GM12878 (cell line): Measurements from ENCODE around the gene NOS1. TPM values are rescaled to one million over a fixed set of nuclear protein-coding genes. Genes with fewer than 3 reads are reported as not detected.

Source experiments
- ATAC-seq: fragments of 200-7000 bp; cut with Tn5 transposase; 3 replicates; pipeline ENCODE4 v1.9.1; 2020; ENCODE audit warnings: mild to moderate bottlenecking, moderate library complexity
- BruUV-seq: library from RNA; stranded (reverse); fragments of 400-500 nt; replicated peaks from 2 replicates; lab custom pipeline; 2021; lab: Mats Ljungman, UMichigan
- CTCF ChIA-PET: fragments of 300-600 bp; sonication (Branson Sonifier 250); formaldehyde crosslinking; extraction: SDS; loops from one replicate; lab custom pipeline; 2021; ENCODE audit warnings: inconsistent platforms; lab: Yijun Ruan, JAX
- POLR2A ChIA-PET: fragments of 350-600 bp; formaldehyde crosslinking; extraction: SDS; loops from one replicate; lab custom pipeline; 2021; ENCODE audit warnings: inconsistent platforms; lab: Charles Lee
- RAD21 ChIA-PET: fragments of 300-600 bp; sonication (Branson Sonifier 250); formaldehyde crosslinking; loops from one replicate; lab custom pipeline; 2023; ENCODE audit warnings: antibody characterized with exemption; ENCODE audit not compliant: unreplicated experiment; lab: Charles Lee
- SMC1A ChIA-PET: fragments of 300-600 bp; sonication (Branson Sonifier 250); formaldehyde crosslinking; loops from one replicate; lab custom pipeline; 2023; ENCODE audit not compliant: unreplicated experiment, uncharacterized antibody; lab: Charles Lee
- DNase-seq: peaks from one replicate; pipeline ENCODE4 v3.0.0-alpha.2; 2011; ENCODE audit warnings: low read depth, low spot score
- FAIRE-seq: peaks from 3 replicates; lab custom pipeline; 2011; peaks lifted over from hg19 to GRCh38; lab: Jason Lieb, UNC
- H2AFZ ChIP-seq: 2 replicates; pipeline ENCODE4 v1.6.0; 2011; ENCODE audit warnings: low read depth, low read length, control low read depth; ENCODE audit not compliant: control insufficient read depth
- H3K27ac ChIP-seq: 2 replicates; pipeline ENCODE4 v1.5.1; 2011; ENCODE audit warnings: control low read depth; ENCODE audit not compliant: control insufficient read depth, insufficient read depth
- H3K27me3 ChIP-seq, 2 experiments: replicated peaks in 1 of 2; 2 replicates each; pipeline versions ENCODE4 v1.6.0 to v1.6.1; 2011; ENCODE audit warnings: low read length in 1 of 2; ENCODE audit not compliant: control insufficient read depth in 2 of 2, insufficient read depth in 2 of 2
- H3K36me3 ChIP-seq, 2 experiments: 2 replicates each; pipeline ENCODE4 v1.5.1; 2011; ENCODE audit warnings: low read length in 1 of 2; ENCODE audit not compliant: control insufficient read depth in 2 of 2, insufficient read depth in 2 of 2
- H3K4me1 ChIP-seq: 2 replicates; pipeline ENCODE4 v1.6.1; 2011; ENCODE audit warnings: mild to moderate bottlenecking, low read length, moderate library complexity, mixed read lengths; ENCODE audit not compliant: control insufficient read depth, insufficient read depth
- H3K4me2 ChIP-seq: 2 replicates; pipeline ENCODE4 v1.6.0; 2011; ENCODE audit warnings: control low read depth; ENCODE audit not compliant: control insufficient read depth, insufficient read depth
- H3K4me3 ChIP-seq: fragments of 200-600 bp; sonication (generic); 2 replicates; pipeline ENCODE4 v1.5.1; 2016
- H3K79me2 ChIP-seq: 2 replicates; pipeline ENCODE4 v1.6.0; 2011; ENCODE audit warnings: low read length; ENCODE audit not compliant: control insufficient read depth, insufficient read depth
- H3K9ac ChIP-seq: 2 replicates; pipeline ENCODE4 v1.8.0; 2011; ENCODE audit warnings: low read length, control low read depth, mixed read lengths; ENCODE audit not compliant: control insufficient read depth, insufficient read depth
- H3K9me3 ChIP-seq: replicated peaks from 3 replicates; pipeline ENCODE4 v1.5.1; 2011; ENCODE audit warnings: mild to moderate bottlenecking, low read length; ENCODE audit not compliant: control insufficient read depth, insufficient read depth
- H4K20me1 ChIP-seq: 2 replicates; pipeline ENCODE4 v1.6.0; 2011; ENCODE audit not compliant: control insufficient read depth, insufficient read depth
- ATF2 ChIP-seq: IDR thresholded peaks from 2 replicates; pipeline ENCODE4 v1.6.1; 2012; ENCODE audit warnings: low read length, inconsistent platforms
- IKZF2 ChIP-seq, 2 experiments: fragments of 450-650 bp; IDR thresholded peaks; 2 replicates each; pipeline ENCODE4 v1.6.1; 2017; ENCODE audit warnings: mild to moderate bottlenecking in 2 of 2, moderate library complexity in 2 of 2
- JUNB ChIP-seq: IDR thresholded peaks from 2 replicates; pipeline ENCODE4 v1.6.1; 2016; ENCODE audit warnings: antibody characterized with exemption, mild to moderate bottlenecking
- NR2F1 ChIP-seq: fragments of 450-650 bp; conservative IDR thresholded peaks from 2 replicates; pipeline ENCODE4 v1.6.1; 2017; ENCODE audit warnings: mild to moderate bottlenecking
- RFX5 ChIP-seq: IDR thresholded peaks from 2 replicates; pipeline ENCODE4 v1.6.1; 2011; ENCODE audit warnings: low read depth, low read length, improper control_type of control experiment
- RUNX3 ChIP-seq: IDR thresholded peaks from 2 replicates; pipeline ENCODE4 v1.6.1; 2012; ENCODE audit warnings: low read length, inconsistent platforms
- STAT1 ChIP-seq: fragments of 450-650 bp; conservative IDR thresholded peaks from 2 replicates; pipeline ENCODE4 v1.6.1; 2014; ENCODE audit warnings: antibody characterized with exemption, mild to moderate bottlenecking
- WGBS: methylation state at CpG from one replicate; pipeline ENCODE4 v1.1.6; 2016; ENCODE audit warnings: low lambda C conversion rate; ENCODE audit not compliant: insufficient replicate concordance, insufficient coverage; ENCODE audit errors: missing lambda C conversion rate; 5-methylcytosine and 5-hydroxymethylcytosine counted together
- in situ Hi-C: fragments of 300-500 bp; cut with MboI; formaldehyde crosslinking; loops from 9 replicates; pipeline ENCODE4 v1.14.3; 2018; ENCODE audit warnings: mixed read lengths
- intact Hi-C: fragments of 100-400 bp; cut with micrococcal nuclease; formaldehyde crosslinking; loops from one replicate; pipeline ENCODE4 v1.14.2; 2022; ENCODE audit not compliant: unreplicated experiment
- polyA plus RNA-seq, 11 experiments: library from polyadenylated mRNA; depleted of rRNA in 4 of 11; unstranded in 6 of 11; stranded (reverse) in 5 of 11; fragments of >200 nt; fragmentation: Nextera tagmentation in 4 of 11; fragmentation: Illumina TruSeq in 1 of 11; extraction: Ambion mirVana in 4 of 11; extraction: Trizol in 1 of 11; gene quantifications; 1 replicate in 1 of 11; 2 replicates in 10 of 11; pipeline versions ENCODE4 v1.2.1 to v1.2.3, GENCODE V29; 2011 to 2016; ENCODE audit warnings: inconsistent platforms in 2 of 11, missing spikeins in 2 of 11, low read depth in 1 of 11
- total RNA-seq, 4 experiments: library from RNA; depleted of rRNA in 3 of 4; stranded (reverse); fragments of >200 nt in 3 of 4; fragmentation: Illumina TruSeq in 1 of 4; extraction: Trizol in 1 of 4; gene quantifications; 2 replicates each; pipeline versions ENCODE4 v1.2.1 to v1.2.3, GENCODE V29; 2013 to 2021

NOS1 gene
- total and polyA plus RNA-seq, 10 of the 15 experiments (the other 5 are each of a cell fraction or from before 2014, with no cell fraction given) = under 0.01 to 0.04 (median 0.01) TPM; not detected in 7

GRCh38 chr12:117216686-117217085, 144.7 kb downstream of the NOS1 start:
- Histone ChIP-seq H3K27ac (no peak overlapping the region), H3K4me3 (no peak overlapping the region), H4K20me1 (no peaks in the 10 kb centered on the region), H3K4me2 (no peak overlapping the region), H3K9me3 (no peaks in the 10 kb centered on the region), H3K9ac (no peak overlapping the region), H3K36me3 (no peaks in the 10 kb centered on the region), H2AFZ (no peak overlapping the region), H3K27me3 (peaks cover 0 to 2% of the 10 kb centered on the region in 2 experiments; a peak in 1 of 4 replicates), H3K4me1 (no peaks in the 10 kb centered on the region; the same call in 1 of the 2 replicates), H3K79me2 (no peaks in the 10 kb centered on the region)
- ChIA-PET SMC1A (no interaction called here), POLR2A (interaction anchor here (0.6 kb wide), 1 partner anchor 621 kb away, joined by 3 read pairs; no protein-coding TSS in a partner anchor), RAD21 (no interaction called here), CTCF (no interaction called here)
- no TSS peak for BruUV-seq
- FAIRE-seq (no peak), ATAC-seq (peak; percentile 55), DNase-seq (no peak)
- in situ Hi-C loops = no loop called here
- WGBS = 22% methylated on average over 5 of the region's 5 CpGs
- TF ChIP-seq STAT1 = no peak
- TF ChIP-seq ATF2 = no peak
- TF ChIP-seq IKZF2 (IDR thresholded peaks at IDR 0.05) = peak in 1 of 2 experiments; percentile 12; a peak in 1 of 4 replicates
- TF ChIP-seq RUNX3 = peak; percentile 6; the same call in 1 of the 2 replicates
- 0 out of 2 replicates have a peak, but pooled peaks have one; percentile 21 for TF ChIP-seq NR2F1
- TF ChIP-seq JUNB = peak; percentile 18; the same call in 1 of the 2 replicates
- TF ChIP-seq RFX5 = no peak
- intact Hi-C loops = loop anchor here (10.0 kb wide), 1 partner anchor 148 kb away; the partner anchor contains the start of gene NOS1
